ENCODE results near the gene KCTD14. TPM values are rescaled to one million over a fixed set of nuclear protein-coding genes. Genes with fewer than 3 reads are reported as not detected.

Gene KCTD14
- polyA plus RNA-seq, 1 donor, result 1.0 TPM

Other genes with a start within 250 kb of the KCTD14 start
- gene RSF1, start 202.6 kb downstream of the KCTD14 start, polyA plus RNA-seq (ENCODE audit: insufficient read length), result 33.3 TPM
- 38.5 TPM for gene AAMDC, start 202.1 kb downstream of the KCTD14 start, polyA plus RNA-seq (ENCODE audit: insufficient read length)
- 24.4 TPM for gene INTS4, start 28.6 kb downstream of the KCTD14 start, polyA plus RNA-seq (ENCODE audit: insufficient read length)
- 0.51 TPM for gene THRSP, start 40.6 kb upstream of the KCTD14 start, polyA plus RNA-seq (ENCODE audit: insufficient read length)
- gene NDUFC2, start 56.6 kb upstream of the KCTD14 start, polyA plus RNA-seq (ENCODE audit: insufficient read length), result 163 TPM
- 20.6 TPM for gene ALG8, start 116.3 kb upstream of the KCTD14 start, polyA plus RNA-seq (ENCODE audit: insufficient read length)
- gene KCTD21, start 165.3 kb upstream of the KCTD14 start, polyA plus RNA-seq (ENCODE audit: insufficient read length), result 7.2 TPM
- 5.1 TPM for gene USP35, start 165.6 kb upstream of the KCTD14 start, polyA plus RNA-seq (ENCODE audit: insufficient read length)